D721Med (cell line): ENCODE measurements around the gene EGFR.

Source experiments
- DNase-seq: peaks from one replicate; pipeline ENCODE4 v3.0.0; 2011; ENCODE audit warnings: low spot score; ENCODE audit not compliant: insufficient read length
- FAIRE-seq: peaks from 2 replicates; lab custom pipeline; 2011; peaks lifted over from hg19 to GRCh38; lab: Jason Lieb, UNC
- CTCF ChIP-seq: IDR thresholded peaks from 2 replicates; pipeline ENCODE4 v1.5.1; 2012; ENCODE audit warnings: mild to moderate bottlenecking, control low read depth; ENCODE audit not compliant: insufficient read depth; ENCODE audit errors: missing control alignments

EGFR gene

GRCh38 chr7:55140221-55140940, 121.6 kb downstream of the EGFR start:
- FAIRE-seq = no peak
- no peak for DNase-seq
- TF ChIP-seq CTCF = no peak

- no peak for TF ChIP-seq CTCF
- DNase-seq (no peak), FAIRE-seq (no peak)
These were observed 122.1 kb downstream of the EGFR start for GRCh38 chr7:55140941-55141278.

GRCh38 chr7:55142919-55143600, 124.2 kb downstream of the EGFR start:
- TF ChIP-seq CTCF = no peak
- no peak for DNase-seq
- no peak for FAIRE-seq

GRCh38 chr7:55144333-55145317, 125.8 kb downstream of the EGFR start:
- peak; percentile 8 for TF ChIP-seq CTCF
- DNase-seq = no peak
- FAIRE-seq = no peak

- FAIRE-seq (no peak), DNase-seq (no peak)
- TF ChIP-seq CTCF = no peak
These were observed 126.8 kb downstream of the EGFR start for GRCh38 chr7:55145606-55146005.

GRCh38 chr7:55147101-55147500, 128.3 kb downstream of the EGFR start:
- DNase-seq = no peak

More at GRCh38 chr7:55147101-55147500, 128.3 kb downstream of the EGFR start:
- TF ChIP-seq CTCF = no peak
- FAIRE-seq = no peak
